Mesenchymal stem cell (in vitro differentiated cells and primary cell): ENCODE results near the gene RBFOX1. TPM values are rescaled to one million over a fixed set of nuclear protein-coding genes. Genes with fewer than 3 reads are reported as not detected.

Experiments
- DNase-seq: peaks from one replicate; pipeline ENCODE4 v3.0.0-alpha.2; 2013
- H2AFZ ChIP-seq: one replicate; pipeline ENCODE4 v1.6.1; 2013; ENCODE audit warnings: low read depth, mild to moderate bottlenecking, control low read depth, inconsistent platforms, low read length, moderate library complexity
- H2AK5ac ChIP-seq: 2 replicates; pipeline ENCODE4 v1.6.1; 2013; ENCODE audit warnings: low read length, moderate library complexity, mild to moderate bottlenecking, inconsistent platforms; ENCODE audit not compliant: severe bottlenecking
- H2BK120ac ChIP-seq: one replicate; pipeline ENCODE4 v1.6.1; 2013; ENCODE audit warnings: low read depth, mild to moderate bottlenecking, inconsistent platforms, low read length, moderate library complexity
- H2BK12ac ChIP-seq, 2 experiments: one replicate each; pipeline ENCODE4 v1.6.1; 2013; ENCODE audit warnings: inconsistent platforms in 2 of 2, low read length in 2 of 2, mild to moderate bottlenecking in 2 of 2, moderate library complexity in 2 of 2, control low read depth in 1 of 2
- H2BK15ac ChIP-seq: one replicate; pipeline ENCODE4 v1.6.1; 2013; ENCODE audit warnings: mild to moderate bottlenecking, low read depth, inconsistent platforms; ENCODE audit not compliant: poor library complexity, severe bottlenecking
- H2BK5ac ChIP-seq: 2 replicates; pipeline ENCODE4 v1.6.1; 2013; ENCODE audit warnings: low read depth, mild to moderate bottlenecking, low read length, control low read depth, inconsistent platforms; ENCODE audit not compliant: poor library complexity, severe bottlenecking
- H3K14ac ChIP-seq, 2 experiments: one replicate each; pipeline ENCODE4 v1.6.1; 2013; ENCODE audit warnings: inconsistent platforms in 2 of 2, low read length in 2 of 2, control low read depth in 1 of 2, mild to moderate bottlenecking in 1 of 2, moderate library complexity in 1 of 2
- H3K18ac ChIP-seq, 2 experiments: one replicate each; pipeline ENCODE4 v1.6.1; 2013; ENCODE audit warnings: inconsistent platforms in 2 of 2, low read length in 2 of 2, control low read depth in 1 of 2, low read depth in 1 of 2, mild to moderate bottlenecking in 1 of 2
- H3K23ac ChIP-seq, 2 experiments: one replicate each; pipeline ENCODE4 v1.6.1; 2013; ENCODE audit warnings: inconsistent platforms in 2 of 2, low read length in 2 of 2, mild to moderate bottlenecking in 2 of 2, moderate library complexity in 2 of 2, control low read depth in 1 of 2
- H3K27ac ChIP-seq: 2 replicates; pipeline ENCODE4 v1.5.1; 2013; ENCODE audit warnings: mild to moderate bottlenecking, moderate library complexity, low read length, control low read depth, inconsistent platforms; ENCODE audit not compliant: poor library complexity, severe bottlenecking
- H3K27me3 ChIP-seq, 2 experiments: 2 replicates each; pipeline versions ENCODE4 v1.6.1 to v1.7.0; 2013; ENCODE audit warnings: low read length in 2 of 2, mild to moderate bottlenecking in 2 of 2, moderate library complexity in 2 of 2, control low read depth in 1 of 2, inconsistent platforms in 1 of 2; ENCODE audit not compliant: control insufficient read depth in 1 of 2, insufficient read depth in 1 of 2
- H3K36me3 ChIP-seq, 2 experiments: 2 replicates each; pipeline versions ENCODE4 v1.6.1 to v1.7.0; 2013; ENCODE audit warnings: low read length in 2 of 2, control low read depth in 1 of 2, inconsistent platforms in 1 of 2, low read depth in 1 of 2, mild to moderate bottlenecking in 1 of 2; ENCODE audit not compliant: insufficient read depth in 2 of 2, control insufficient read depth in 1 of 2
- H3K4ac ChIP-seq, 2 experiments: one replicate each; pipeline ENCODE4 v1.6.1; 2013; ENCODE audit warnings: inconsistent platforms in 2 of 2, low read length in 2 of 2, mild to moderate bottlenecking in 2 of 2, moderate library complexity in 2 of 2, control low read depth in 1 of 2, low read depth in 1 of 2
- H3K4me1 ChIP-seq: 2 replicates; pipeline ENCODE4 v1.6.1; 2013; ENCODE audit warnings: low read depth, low read length, control low read depth; ENCODE audit not compliant: control insufficient read depth, insufficient read depth
- H3K4me2 ChIP-seq: 2 replicates; pipeline ENCODE4 v1.6.1; 2013; ENCODE audit warnings: low read length, mild to moderate bottlenecking, inconsistent platforms; ENCODE audit not compliant: poor library complexity, severe bottlenecking
- H3K4me3 ChIP-seq, 2 experiments: 2 replicates each; pipeline versions ENCODE4 v1.5.1 to v1.7.0; 2013; ENCODE audit warnings: low read length in 2 of 2, mild to moderate bottlenecking in 2 of 2, control low read depth in 1 of 2, low read depth in 1 of 2; ENCODE audit not compliant: insufficient read depth in 1 of 2
- H3K79me1 ChIP-seq: replicated peaks from 2 replicates; pipeline ENCODE4 v1.6.1; 2013; ENCODE audit warnings: mild to moderate bottlenecking, control low read depth, low read length, inconsistent platforms; ENCODE audit not compliant: poor library complexity, severe bottlenecking
- H3K9ac ChIP-seq: 2 replicates; pipeline ENCODE4 v1.7.0; 2013; ENCODE audit warnings: mild to moderate bottlenecking, low read length, moderate library complexity
- H3K9me3 ChIP-seq: 2 replicates; pipeline ENCODE4 v1.7.0; 2013; ENCODE audit warnings: mild to moderate bottlenecking, low read length; ENCODE audit not compliant: control insufficient read depth
- H4K8ac ChIP-seq: one replicate; pipeline ENCODE4 v1.6.1; 2013; ENCODE audit warnings: inconsistent platforms, mild to moderate bottlenecking, low read length, moderate library complexity
- H4K91ac ChIP-seq: one replicate; pipeline ENCODE4 v1.6.1; 2013; ENCODE audit warnings: mild to moderate bottlenecking, low read length, inconsistent platforms
- WGBS: methylation state at CpG from one replicate; pipeline ENCODE4 v1.1.7; 2013; ENCODE audit warnings: mixed read lengths; 5-methylcytosine and 5-hydroxymethylcytosine counted together
- polyA plus RNA-seq, 2 experiments: library from polyadenylated mRNA; stranded (reverse); fragments of 200-250 nt; gene quantifications; one replicate each; pipeline ENCODE4 v1.2.3, GENCODE V29; 2013

RBFOX1 gene
- polyA plus RNA-seq (2013, experiment 1 of 2) = not detected
- not detected for polyA plus RNA-seq (2013, experiment 2 of 2)

DNA sequence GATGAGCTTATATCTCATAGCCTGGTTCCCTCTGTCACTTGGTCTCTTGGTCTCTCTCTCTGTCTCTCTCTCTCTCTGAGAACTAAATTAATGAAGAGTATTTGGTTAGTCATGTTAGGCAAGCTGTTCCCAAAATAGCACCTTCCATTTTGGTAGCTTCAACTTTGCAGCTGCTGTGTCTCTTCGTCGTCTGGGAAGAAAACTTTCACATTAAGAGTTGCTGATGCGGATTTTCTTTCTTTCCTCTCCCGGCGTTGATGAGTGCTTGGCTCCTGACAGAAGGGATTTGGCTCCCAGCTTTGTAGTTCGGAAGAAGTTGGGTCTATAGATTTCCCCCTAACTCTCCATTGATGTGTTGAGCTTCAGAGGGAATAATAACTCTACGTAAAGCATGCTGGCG, at the start of gene RBFOX1:
Gene RBFOX1, plus strand, starts transcription at position 235 of the 400 bp plus-strand sequence.
- no peak within 1 kb of the TSS for H3K4ac ChIP-seq
- H2AK5ac ChIP-seq = no peak within 1 kb of the TSS
- H3K4me2 ChIP-seq = no peak within 1 kb of the TSS

DNA sequence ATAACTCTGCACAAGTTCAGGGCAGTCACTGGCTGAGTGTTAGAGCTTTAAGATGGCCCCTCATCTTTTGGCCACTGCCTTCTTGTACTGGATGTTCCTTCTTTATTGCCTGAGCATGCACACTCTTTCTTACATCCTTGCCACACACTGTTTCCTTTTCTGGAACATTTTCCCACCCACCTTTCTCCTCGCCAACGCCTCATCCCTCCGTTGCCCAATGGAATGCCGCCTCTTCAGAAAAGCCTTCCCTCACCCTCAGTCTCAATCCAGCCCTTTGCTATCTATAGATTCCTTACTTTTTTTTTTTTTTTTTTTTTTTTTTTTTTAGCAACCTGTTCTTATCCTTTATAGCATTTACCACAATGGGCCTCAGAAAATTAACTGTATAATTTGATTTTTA, 47.9 kb upstream of the RBFOX1 start:
- no peak overlapping the region for H3K23ac ChIP-seq
- H2BK15ac ChIP-seq = no peak overlapping the region
- no peak overlapping the region for H2BK120ac ChIP-seq
- H2BK12ac ChIP-seq = no peak overlapping the region
- H3K4ac ChIP-seq = no peak overlapping the region
- no peak overlapping the region for H3K4me2 ChIP-seq
- H3K9ac ChIP-seq = no peak overlapping the region
- H3K14ac ChIP-seq = no peak overlapping the region
- no peak overlapping the region for H3K18ac ChIP-seq
- H4K8ac ChIP-seq = no peak overlapping the region
- H3K4me3 ChIP-seq = no peak overlapping the region
- 78% methylated on average over 4 of the region's 4 CpGs for WGBS
- no peak overlapping the region for H4K91ac ChIP-seq
- no peaks in the 10 kb centered on the region for H3K36me3 ChIP-seq
- no peaks in the 10 kb centered on the region for H3K27me3 ChIP-seq
- no peak overlapping the region for H3K27ac ChIP-seq
- no peak overlapping the region for H2AFZ ChIP-seq
- H2BK5ac ChIP-seq = no peak overlapping the region
- no peaks in the 10 kb centered on the region for H3K4me1 ChIP-seq
- H3K79me1 ChIP-seq = no peaks in the 10 kb centered on the region
- peaks cover 12% of the 10 kb centered on the region for H3K9me3 ChIP-seq
- H2AK5ac ChIP-seq = no peak overlapping the region
- DNase-seq = no peak

More for the DNA sequence above, at the start of gene RBFOX1:
- Histone ChIP-seq H3K18ac (no peak within 1 kb of the TSS), H2AFZ (no peak within 1 kb of the TSS), H4K91ac (no peak within 1 kb of the TSS), H2BK5ac (no peak within 1 kb of the TSS), H4K8ac (no peak within 1 kb of the TSS), H3K9me3 (no peaks in the 10 kb centered on the region), H3K9ac (no peak within 1 kb of the TSS), H3K4me3 (no peak within 1 kb of the TSS), H2BK15ac (no peak within 1 kb of the TSS), H3K14ac (no peak within 1 kb of the TSS), H3K36me3 (no peaks in the 10 kb centered on the region), H2BK12ac (no peak within 1 kb of the TSS), H3K79me1 (no peaks in the 10 kb centered on the region), H3K4me1 (no peaks in the 10 kb centered on the region), H3K27me3 (no peaks in the 10 kb centered on the region), H3K23ac (no peak within 1 kb of the TSS), H2BK120ac (no peak within 1 kb of the TSS), H3K27ac (no peak within 1 kb of the TSS)
- no peak for DNase-seq
- WGBS = 68% methylated on average over 8 of the region's 8 CpGs

DNA sequence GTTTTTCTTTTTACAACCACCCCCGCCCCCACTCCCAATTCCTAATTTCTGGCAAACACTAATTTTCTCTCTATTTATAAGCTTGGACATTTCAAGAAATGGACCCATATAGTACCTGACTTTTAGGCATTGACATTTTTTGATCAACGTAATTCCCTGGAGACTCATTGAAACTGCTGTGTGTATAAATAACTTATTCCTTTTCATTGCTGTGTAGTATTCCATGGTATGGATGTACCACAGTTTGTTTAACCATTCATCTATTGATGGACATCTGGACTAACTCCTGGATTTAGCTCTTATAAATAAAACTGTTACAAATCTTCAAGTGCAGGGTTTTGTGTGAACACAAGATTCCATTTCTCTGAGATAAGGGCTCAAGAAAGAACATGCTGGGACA, 47.1 kb upstream of the RBFOX1 start:
- Histone ChIP-seq H3K79me1 (no peaks in the 10 kb centered on the region), H3K36me3 (no peaks in the 10 kb centered on the region), H2AFZ (no peak overlapping the region), H3K14ac (no peak overlapping the region), H3K9me3 (peaks cover 12% of the 10 kb centered on the region), H3K4me3 (no peak overlapping the region), H4K8ac (no peak overlapping the region), H2AK5ac (no peak overlapping the region), H3K4me2 (no peak overlapping the region), H3K27ac (no peak overlapping the region), H2BK12ac (no peak overlapping the region), H2BK5ac (no peak overlapping the region), H4K91ac (no peak overlapping the region), H2BK120ac (no peak overlapping the region), H2BK15ac (no peak overlapping the region), H3K18ac (no peak overlapping the region), H3K4me1 (no peaks in the 10 kb centered on the region), H3K9ac (no peak overlapping the region), H3K23ac (no peak overlapping the region), H3K4ac (no peak overlapping the region), H3K27me3 (no peaks in the 10 kb centered on the region)
- WGBS = 50% methylated on average over 1 of the region's 2 CpGs
- no peak for DNase-seq

DNA sequence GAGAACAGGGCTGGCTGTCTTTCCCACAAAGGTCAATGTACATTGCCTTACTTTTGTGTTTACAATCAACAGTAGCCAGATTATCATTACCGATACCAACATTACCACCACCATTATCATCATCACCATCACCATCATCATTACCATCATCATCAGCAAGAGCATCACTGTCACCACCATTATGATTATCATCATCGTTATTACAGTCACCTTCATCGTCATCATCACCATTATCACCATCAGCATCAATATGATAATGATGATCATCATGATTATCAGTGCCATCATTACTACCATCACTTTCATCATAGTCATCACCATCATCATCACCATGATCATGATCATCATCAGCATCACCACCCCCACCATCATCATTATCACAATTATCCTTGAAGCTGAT, 43.3 kb upstream of the RBFOX1 start:
- no peak overlapping the region for H2AFZ ChIP-seq
- peaks cover 12% of the 10 kb centered on the region for H3K9me3 ChIP-seq
- no peak overlapping the region for H3K23ac ChIP-seq
- H3K4ac ChIP-seq = no peak overlapping the region
- no peak overlapping the region for H3K18ac ChIP-seq
- no peak overlapping the region for H4K8ac ChIP-seq
- H3K36me3 ChIP-seq = no peaks in the 10 kb centered on the region
- no peak overlapping the region for H2AK5ac ChIP-seq
- WGBS = 88% methylated on average over 3 of the region's 3 CpGs
- no peak overlapping the region for H3K14ac ChIP-seq
- H3K79me1 ChIP-seq = no peaks in the 10 kb centered on the region
- no peak overlapping the region for H2BK120ac ChIP-seq
- H3K27ac ChIP-seq = no peak overlapping the region
- H3K27me3 ChIP-seq = no peaks in the 10 kb centered on the region
- H3K4me2 ChIP-seq = no peak overlapping the region
- no peak overlapping the region for H3K4me3 ChIP-seq
- H3K9ac ChIP-seq = no peak overlapping the region
- no peak overlapping the region for H2BK5ac ChIP-seq
- no peak for DNase-seq
- no peak overlapping the region for H2BK15ac ChIP-seq
- no peak overlapping the region for H2BK12ac ChIP-seq
- H4K91ac ChIP-seq = no peak overlapping the region
- no peaks in the 10 kb centered on the region for H3K4me1 ChIP-seq
